HG03196 (cell line): Measurements from ENCODE around the gene PCYT1A.
"Not testable (repeated sequence)": the region's sequence is repeated elsewhere in the genome, so short reads cannot be mapped to it uniquely, and the experiment has no call there.

Source experiments
- ATAC-seq: cut with Tn5 transposase; IDR thresholded peaks from one replicate; pipeline ENCODE4 v1.9.1; 2021; ENCODE audit not compliant: unreplicated experiment

Gene PCYT1A

GRCh38 chr3:196287440-196288140 is at the start of gene PCYT1A:
TSS of gene PCYT1A (minus strand) at chr3:196287726. CDS start at chr3:196270531, 17,195 bp downstream.
- ATAC-seq = peak; percentile 82

DNA sequence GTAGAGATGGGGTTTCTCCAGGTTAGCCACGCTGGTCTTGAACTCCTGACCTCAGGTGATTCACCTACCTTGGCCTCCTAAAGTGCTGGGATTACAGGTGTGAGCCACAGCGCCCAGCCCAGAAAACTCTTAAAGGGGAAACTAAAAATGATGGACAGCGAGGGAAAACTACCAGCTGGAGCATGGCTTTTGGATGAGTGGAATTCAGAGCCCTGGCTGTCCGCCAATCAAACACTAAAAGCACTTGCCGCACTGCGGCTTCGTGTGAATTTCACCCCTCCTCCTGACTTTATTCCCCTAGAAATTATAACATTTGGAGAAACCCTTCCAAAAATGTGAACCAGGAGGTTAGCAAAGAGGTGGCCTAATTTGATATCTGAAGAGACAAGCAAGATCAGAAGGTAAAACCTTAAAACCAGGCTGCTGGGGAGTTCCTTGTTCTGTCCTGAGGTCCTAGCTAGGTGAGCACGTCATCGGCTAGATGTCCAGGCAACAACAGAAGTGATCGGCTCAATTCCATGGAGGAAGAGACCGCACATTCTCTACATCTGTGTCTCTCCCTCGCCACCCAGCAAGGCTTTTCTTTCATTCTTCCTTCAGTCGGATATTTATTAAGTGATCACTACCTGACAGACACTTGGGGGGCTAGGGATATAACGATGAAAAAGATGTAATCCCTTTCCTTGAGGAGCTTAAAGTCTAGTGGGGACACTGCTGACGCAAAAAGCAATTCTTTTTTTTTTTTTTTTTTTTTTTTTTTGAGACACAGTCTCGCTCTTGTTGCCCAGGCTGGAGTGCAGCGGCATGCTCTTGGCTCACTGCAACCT is 49.0 kb upstream of the PCYT1A start:
- no peak for ATAC-seq

- ATAC-seq = no peak
Observed at GRCh38 chr3:196335503-196335948, 48.0 kb upstream of the PCYT1A start.

- no peak for ATAC-seq
Observed at GRCh38 chr3:196334982-196335381, 47.5 kb upstream of the PCYT1A start.

DNA sequence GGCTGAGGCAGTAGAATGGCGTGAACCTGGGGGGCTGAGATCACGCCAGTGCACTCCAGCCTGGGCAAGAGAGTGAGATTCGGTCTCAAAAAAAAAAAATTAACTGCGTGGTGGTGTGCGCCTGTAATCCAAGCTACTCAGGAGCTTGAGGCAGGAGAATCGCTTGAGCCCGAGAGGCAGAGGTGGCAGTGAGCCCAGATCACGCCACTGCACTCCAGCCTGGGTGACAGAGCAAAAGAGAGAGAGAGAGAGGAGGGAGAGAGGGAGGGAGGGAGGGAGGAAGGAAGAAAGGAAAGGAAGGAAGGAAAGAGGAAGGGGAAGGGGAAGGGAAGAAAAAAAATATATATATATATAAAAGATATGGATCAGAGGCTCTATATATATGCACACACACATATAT is 44.6 kb upstream of the PCYT1A start:
- no peak for ATAC-seq

DNA sequence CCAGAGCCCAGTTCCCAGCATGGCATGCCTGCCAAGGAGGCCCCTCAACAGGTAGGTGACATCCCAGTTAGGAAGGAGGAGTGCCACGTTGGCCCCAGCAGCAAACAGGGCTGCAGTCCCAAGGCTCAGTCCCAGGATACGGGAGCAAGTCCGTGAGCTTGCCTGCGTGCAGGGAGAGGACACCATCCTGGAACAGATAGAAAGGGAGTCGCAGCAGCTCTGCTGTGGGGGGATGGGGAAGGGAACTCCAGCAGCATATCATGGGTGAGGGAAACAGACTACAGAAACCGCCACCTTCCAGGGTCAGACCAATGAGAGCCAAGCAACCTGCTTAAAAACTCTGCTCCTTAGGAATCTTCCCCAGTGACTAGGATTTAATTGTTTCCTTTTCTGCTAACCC is 39.9 kb upstream of the PCYT1A start:
- ATAC-seq = no peak

- no peak for ATAC-seq
Observed at GRCh38 chr3:196326936-196327335, 39.4 kb upstream of the PCYT1A start.

GRCh38 chr3:196323691-196324090 is 36.2 kb upstream of the PCYT1A start:
- ATAC-seq = no peak

DNA sequence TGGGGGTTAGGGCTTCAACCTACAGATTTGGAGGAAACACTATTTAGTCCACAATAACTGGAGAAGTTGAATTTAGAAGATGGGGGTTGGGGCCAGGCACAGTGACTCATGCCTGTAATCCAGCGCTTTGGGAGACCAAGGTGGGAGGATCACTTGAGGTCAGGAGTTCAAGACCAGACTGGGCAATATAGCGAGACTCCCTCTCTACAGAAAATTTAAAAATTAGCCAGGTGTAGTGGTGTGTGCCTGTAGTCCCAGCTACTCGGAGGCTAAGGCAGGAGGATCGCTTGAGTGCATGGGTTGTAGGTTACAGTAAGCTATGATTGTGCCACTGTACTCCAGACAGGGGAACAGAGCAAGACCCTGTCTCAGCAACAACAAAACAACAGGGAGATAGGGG is 35.5 kb upstream of the PCYT1A start:
- ATAC-seq = no peak

- no peak for ATAC-seq
Observed at GRCh38 chr3:196321162-196321561, 33.6 kb upstream of the PCYT1A start.

GRCh38 chr3:196320137-196320536 is 32.6 kb upstream of the PCYT1A start:
- no peak for ATAC-seq

DNA sequence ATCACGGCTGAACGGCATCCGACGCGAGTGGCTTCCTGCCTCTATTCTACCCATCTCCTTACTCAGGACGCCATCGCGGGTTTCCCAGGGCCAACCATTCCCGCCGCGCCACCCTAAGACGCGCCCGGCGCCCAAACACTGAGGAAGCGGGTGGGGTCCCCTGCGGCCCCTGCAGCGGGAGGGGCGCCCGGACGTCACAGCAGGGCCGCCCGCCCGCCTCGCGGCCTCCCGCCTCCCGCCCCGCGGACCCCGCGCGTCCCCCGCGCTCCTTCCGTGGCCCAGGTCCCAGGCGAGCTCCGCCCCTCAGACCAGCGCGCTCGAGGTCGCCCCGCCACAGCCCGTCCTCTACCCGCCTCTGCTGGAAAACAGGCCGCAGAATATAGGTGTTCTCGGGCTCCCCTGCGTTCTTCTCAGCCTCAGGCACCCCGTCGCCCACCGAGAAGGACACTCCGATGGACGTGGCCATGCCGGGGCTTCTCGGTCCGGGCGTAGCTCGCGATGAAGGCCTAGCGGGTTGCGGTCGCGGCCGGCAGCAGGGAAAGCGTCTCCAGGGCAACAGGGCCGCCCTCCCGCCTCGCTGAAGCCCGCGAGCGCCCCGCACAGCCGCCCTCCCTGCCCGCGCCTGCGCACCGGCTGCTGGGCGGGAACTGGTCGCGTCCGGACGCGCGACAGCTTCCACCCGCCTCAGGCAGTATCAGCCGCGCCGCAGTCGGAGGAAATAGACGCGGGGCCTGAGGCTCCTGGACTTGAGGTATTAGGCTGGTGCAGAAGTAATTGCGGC is 30.4 kb upstream of the PCYT1A start, which contains the start of gene DYNLT2B:
Gene DYNLT2B (minus strand): TSS at position 554 of the 781 bp plus-strand sequence. CDS start 88 bp downstream, at position 466.
- ATAC-seq = peak; percentile 86

GRCh38 chr3:196316799-196317686 is 29.5 kb upstream of the PCYT1A start:
- ATAC-seq = peak; percentile 37

DNA sequence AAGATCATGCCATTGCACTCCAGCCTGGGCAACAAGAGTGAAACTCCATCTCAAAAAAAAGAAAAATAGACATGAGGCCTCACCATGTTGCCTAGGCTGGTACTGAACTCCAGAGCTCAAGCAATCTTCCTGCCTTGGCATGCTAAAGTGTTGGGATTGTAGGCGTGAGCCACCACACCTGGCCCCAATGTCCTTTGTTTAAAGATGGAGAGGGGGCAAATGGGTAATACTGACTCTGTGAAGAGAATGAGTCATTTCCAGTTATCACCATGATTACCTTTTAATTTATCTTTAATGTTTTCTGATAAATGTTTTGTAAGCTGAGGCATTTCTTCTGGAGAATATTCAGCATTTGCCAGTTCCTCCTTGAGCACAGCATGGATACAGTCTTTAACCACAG is 28.3 kb upstream of the PCYT1A start:
- no peak for ATAC-seq

DNA sequence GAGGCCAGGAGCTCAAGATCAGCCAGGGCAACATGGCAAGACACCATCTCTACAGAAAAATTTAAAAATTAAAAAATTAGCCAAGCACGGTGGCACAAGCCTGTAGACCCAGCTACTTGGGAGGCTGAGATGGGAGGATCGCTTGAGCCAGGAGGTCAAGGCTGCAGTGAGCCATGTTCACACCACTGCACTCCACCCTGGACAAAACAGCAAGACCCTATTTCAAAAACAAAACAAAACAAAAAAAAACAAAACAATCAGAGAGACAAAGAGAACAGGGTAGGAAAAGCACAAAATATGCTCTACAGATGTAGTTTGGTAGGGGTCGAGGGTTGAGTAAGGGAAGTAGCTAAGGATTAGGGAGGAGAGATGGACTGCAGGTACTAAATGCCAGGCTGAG is 27.1 kb upstream of the PCYT1A start:
- ATAC-seq = no peak

DNA sequence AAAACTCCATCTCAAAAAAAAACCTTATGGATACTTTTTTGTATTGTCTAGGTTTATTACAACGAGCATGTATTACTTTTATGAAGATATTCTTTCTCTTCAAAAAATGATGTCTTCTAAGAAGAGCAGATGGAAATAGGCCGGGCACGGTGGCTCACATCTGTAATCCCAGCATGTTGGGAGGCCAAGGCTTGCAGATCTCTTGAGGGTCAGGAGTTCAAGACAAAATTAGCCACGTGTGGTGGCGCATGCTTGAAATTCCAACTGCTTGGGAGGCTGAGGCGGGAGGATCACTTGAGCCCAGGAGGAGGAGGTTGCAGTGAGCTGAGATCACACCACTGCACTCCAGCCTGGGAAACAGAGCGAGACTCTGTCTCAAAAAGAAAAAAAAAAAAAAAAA is 26.6 kb upstream of the PCYT1A start:
- ATAC-seq = not testable (repeated sequence)

GRCh38 chr3:196302960-196303359 is 15.4 kb upstream of the PCYT1A start:
- not testable (repeated sequence) for ATAC-seq

- ATAC-seq = not testable (repeated sequence)
Observed at GRCh38 chr3:196302551-196302950, 15.0 kb upstream of the PCYT1A start.

DNA sequence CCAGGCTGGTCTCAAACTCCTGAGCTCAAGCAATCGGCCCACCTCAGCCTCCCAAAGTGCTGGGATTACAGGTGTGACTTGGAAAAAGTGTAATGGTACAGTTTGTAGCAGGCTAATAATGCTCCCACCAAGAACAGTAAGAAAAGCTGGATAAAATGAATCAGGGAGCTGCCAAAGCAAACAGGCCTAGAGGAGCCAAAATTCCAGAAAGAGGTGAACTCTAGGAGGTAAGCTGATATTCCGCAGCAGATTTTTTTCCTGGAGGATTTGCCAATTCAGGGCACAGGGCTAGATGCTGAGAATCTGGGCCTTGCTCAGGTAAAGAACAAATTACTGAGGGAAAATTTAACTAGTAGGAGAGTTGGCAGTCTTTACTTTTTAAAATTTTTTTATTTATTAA is 11.0 kb upstream of the PCYT1A start:
- no peak for ATAC-seq

DNA sequence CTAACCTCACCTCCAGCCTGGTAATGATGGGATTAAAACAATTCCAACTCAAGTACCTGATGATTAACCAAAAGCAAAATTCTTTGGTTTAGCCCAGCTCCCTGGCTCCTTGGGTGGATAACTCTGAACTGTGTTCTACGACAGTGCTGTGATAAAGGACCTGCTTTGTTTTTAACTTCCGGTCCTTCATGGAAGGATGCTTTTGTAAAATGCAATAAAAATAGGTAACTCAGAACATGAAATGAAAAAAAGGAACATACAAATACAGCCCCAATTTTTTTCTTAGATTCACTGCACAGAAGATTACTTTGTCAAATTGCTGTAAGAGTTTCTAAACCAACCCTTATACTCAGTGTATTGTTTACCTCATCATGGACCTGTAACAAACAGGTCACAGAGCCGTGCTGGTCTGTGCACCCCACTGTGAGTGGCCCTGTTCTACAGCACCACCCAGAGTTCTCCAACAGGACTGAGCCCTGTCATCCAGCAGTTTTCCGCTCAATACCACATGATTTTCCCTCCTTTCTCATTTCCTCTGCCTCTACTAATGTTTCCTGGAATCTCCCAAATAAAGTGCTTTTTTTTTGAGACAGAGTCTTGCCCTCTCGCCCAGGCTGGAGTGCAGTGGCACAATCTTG is 4.9 kb upstream of the PCYT1A start:
- ATAC-seq = no peak
